Stimulated activated CD8-positive, alpha-beta memory T cell treated with anti-CD3 and anti-CD28 coated beads, Interleukin-12 subunit alpha, Interleukin-12 subunit beta, amount 100 ng/mL, for 1 hour (primary cell): ENCODE measurements around the gene WBP2NL.

Experiments used
- DNase-seq: peaks from one replicate; pipeline ENCODE4 v3.0.0-alpha.2; 2020; ENCODE audit warnings: low read depth

The WBP2NL gene

GRCh38 chr22:42073621-42074041, 75.0 kb downstream of the WBP2NL start:
- no peak for DNase-seq

- no peak for DNase-seq
Observed at GRCh38 chr22:42074132-42074811, 75.7 kb downstream of the WBP2NL start, which contains the start of gene PHETA2. Gene PHETA2 (plus strand): TSS chr22:42074248. CDS start chr22:42077294, 3,046 bp downstream.

GRCh38 chr22:42074846-42075676, 76.5 kb downstream of the WBP2NL start:
- DNase-seq, result no peak

GRCh38 chr22:42076764-42077485, 78.3 kb downstream of the WBP2NL start:
- DNase-seq, result no peak

- no peak for DNase-seq
Observed at GRCh38 chr22:42077486-42078125, 79.0 kb downstream of the WBP2NL start.
